HG03460 (cell line): ENCODE data around the gene MITF.

ENCODE experiments used
- ATAC-seq: cut with Tn5 transposase; IDR thresholded peaks from one replicate; pipeline ENCODE4 v1.9.1; 2021; ENCODE audit not compliant: unreplicated experiment

MITF gene

DNA sequence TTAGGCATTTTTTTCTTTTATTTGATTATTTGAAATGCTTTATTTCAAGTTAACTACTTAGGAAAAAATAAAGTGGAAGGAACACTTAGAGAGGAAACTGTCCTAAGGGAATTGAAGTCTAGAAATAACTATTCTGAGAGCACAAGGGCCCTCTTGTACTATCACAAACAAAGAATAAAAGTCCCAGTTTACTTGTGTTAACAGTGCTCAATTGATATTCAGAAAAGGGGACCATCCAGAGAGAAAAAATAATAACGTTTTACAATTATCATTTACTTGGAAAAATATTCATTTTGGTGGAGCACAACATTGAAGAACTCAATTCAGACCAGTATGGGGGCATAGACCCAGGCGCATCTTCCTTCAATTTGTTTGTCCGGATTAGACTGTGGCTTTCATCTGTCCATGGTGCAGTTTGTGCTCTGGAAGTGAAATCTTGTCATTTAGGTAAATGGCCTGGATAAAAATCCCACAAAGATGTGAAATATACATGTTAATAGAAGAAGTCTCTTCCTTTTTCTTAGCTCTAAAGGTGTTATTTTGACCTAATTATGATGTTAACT, 205.7 kb downstream of the MITF start:
- ATAC-seq: no peak

DNA sequence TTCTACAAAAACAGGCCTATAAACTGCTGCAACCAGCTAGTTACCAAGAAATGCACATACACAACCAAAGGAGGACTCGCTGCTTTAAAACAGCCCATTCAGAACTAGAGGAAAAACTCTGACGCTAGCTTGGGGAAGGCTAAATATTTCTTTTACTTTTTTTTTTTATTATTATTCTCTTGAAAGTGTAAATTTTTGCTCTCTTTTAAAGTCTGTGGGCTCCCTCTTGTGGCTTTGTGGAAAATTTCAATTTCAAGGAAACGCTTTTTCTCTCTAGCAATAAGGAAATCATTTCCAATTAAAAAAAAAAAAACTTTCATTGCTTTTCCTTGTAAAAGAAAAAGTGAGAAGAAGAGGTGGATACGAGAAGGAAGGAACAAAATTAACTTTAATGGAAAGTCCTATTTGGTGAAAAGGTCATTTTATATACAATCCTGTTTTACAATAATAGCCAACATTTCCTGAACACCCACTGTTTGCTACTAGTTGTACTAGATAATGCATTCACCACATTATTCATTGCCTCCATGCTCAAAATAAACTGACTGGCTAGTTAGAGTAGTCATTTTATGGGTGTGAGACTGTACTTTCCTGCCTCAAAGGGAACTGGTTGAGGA, 209.1 kb downstream of the MITF start:
- ATAC-seq: no peak

DNA sequence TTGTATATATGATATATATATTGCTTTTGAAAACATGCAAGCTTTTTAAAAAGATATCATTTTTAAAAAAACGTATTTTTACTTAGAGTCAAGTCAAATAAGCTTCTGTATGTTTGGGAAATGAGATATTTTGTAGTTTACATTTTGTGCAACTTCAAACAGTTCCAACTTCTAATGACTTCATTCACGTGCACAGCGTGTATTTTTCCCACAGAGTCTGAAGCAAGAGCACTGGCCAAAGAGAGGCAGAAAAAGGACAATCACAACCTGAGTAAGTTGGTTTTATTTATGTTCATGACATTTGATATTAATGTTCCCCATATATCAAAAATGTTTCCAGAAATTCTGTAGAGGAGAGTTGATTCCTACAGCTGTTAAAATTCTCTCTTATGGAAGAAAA, 212.4 kb downstream of the MITF start:
- no peak for ATAC-seq

DNA sequence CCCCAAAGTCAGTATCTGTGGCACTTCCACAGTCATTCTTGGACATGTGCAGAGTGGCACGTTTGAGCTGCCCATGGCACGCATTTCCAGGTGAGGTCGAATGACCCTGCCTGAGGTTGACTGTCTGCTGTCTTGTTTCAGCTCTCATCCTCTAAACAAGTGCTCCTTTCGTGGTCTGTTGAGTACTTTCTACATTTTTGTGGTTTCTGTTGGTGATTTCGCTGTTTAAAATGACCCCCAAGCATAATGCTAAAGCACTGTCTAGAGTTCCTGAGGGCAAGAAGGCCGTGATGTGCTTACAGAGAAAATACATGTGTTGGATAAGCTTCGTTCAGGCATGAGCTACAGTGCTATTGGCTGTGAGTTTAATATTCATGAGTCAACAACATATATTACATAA, 220.3 kb downstream of the MITF start:
- no peak for ATAC-seq

DNA sequence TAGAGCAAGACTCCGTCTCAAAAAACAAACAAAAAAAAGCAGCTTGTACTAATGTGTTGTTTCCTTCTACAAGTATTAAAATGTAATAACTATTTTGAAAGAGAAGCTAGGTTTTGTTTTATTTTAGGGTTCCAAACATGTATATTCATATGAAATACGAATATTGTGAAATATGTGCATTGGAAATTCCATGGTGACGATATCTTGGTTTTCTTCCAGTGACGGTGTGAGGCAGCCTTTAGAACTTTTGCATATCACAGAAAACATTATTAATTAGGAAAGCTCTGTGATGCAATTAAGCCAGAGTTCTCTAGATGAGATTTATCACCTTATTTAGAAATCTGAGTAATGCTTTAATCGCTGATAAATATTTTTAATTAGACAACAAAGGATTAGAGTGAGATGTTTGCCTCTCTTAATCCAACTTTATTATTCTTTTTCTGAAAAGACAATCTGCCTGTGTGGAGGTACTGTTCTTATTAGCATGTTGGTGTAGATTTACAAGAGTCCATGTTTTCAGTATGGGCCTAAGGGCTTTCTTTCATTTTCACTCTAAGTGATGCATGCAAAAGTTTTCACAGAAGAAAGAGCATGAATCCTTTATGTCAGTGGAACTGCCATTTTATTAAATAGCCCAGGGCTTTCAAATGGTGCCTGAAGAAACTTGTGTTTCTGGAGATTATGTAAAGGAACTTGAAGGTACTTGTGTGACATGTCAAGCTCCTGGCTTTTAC, 222.6 kb downstream of the MITF start:
- ATAC-seq: no peak

DNA sequence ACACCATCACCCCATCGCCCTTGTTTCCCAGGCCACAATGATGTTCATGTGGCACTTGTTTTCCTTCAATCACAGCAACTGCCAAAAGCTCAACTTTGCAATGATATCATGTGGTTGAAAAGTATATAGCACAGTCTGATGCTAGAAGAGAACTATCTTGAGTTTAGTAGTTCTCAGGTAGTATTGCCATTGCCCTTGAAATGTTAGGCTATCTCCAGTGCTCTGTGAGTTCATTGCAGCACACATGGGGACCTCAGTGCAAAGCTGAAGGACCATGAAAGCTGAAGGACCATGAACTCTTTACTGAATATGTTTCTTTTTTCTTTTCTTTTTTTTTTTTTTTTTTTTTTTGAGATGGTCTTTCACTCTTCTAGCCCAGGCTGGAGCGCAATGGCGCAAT, 224.4 kb downstream of the MITF start:
- ATAC-seq: no peak

DNA sequence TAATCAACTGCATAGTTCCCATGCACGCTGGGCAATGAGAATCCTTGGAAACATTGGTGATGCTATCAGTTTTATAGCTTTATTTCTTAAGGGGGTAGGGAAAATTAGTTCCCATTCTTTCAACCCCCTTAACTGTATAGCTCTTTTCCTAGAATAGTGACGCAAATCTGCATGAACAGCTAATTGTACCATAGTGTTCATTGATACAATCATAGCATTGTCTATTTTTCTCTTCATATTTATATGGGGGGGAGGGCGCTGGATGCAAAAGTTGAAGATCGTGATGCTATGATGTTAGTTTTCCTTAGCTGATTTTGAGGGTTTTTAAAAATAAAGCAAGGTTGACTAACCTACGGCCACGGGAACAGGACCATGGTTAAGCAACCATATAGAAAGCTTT, 227.9 kb downstream of the MITF start:
- no peak for ATAC-seq

DNA sequence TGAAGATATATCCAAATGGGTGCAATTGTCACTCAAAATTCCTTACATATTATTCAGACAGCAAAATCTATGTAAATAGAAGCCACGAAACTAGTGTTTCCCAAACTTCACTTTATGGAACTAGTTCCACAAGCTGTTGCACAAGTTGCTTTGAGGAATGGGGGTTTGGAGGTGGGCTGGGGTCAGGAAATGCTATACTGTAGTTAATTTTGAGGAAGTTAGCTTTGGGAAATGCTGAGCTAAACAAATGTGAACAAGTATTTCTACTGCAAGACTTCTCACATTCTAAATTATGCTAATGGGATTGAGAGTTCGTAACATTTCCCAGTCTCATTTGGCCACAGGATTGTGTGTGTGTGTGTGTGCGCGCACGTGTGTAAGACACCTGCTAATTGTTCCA, 231.6 kb downstream of the MITF start:
- no peak for ATAC-seq

DNA sequence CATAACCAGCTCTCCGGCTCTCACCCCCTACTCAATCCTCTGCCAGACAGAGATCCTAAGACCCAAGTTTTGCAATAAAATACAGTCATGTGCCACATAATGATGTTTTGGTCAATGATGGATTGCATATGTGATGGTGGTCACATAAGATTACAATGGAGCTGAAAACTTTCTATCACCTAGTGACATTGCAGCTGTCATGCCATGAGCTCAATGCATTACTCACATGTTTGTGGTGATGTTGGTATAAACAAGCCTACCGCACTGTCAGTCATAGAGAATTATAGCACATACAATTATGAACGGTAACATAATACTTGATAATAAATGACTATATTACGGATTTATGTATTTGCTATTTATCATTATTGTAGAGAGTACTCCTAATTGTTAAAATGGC, 233.4 kb downstream of the MITF start:
- no peak for ATAC-seq

DNA sequence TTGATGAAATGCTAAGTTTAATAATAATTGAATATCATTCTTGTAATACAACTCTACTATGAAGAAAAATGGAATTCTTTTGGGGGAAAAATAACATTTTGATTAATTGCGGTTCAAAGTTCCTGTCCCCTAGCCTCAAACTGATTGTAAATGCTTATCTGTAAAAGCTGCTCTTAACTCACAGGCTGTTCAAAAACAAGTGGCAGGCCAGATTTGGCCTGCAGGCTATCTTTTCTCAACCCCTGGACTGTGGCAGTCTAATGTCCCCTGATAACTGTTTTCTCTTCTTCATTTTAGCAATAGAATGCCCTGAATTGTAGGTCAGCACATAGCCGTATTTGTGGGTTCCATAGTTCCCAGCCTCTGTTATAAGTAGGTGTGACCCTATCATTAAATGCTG, 236.8 kb downstream of the MITF start:
- ATAC-seq: no peak

DNA sequence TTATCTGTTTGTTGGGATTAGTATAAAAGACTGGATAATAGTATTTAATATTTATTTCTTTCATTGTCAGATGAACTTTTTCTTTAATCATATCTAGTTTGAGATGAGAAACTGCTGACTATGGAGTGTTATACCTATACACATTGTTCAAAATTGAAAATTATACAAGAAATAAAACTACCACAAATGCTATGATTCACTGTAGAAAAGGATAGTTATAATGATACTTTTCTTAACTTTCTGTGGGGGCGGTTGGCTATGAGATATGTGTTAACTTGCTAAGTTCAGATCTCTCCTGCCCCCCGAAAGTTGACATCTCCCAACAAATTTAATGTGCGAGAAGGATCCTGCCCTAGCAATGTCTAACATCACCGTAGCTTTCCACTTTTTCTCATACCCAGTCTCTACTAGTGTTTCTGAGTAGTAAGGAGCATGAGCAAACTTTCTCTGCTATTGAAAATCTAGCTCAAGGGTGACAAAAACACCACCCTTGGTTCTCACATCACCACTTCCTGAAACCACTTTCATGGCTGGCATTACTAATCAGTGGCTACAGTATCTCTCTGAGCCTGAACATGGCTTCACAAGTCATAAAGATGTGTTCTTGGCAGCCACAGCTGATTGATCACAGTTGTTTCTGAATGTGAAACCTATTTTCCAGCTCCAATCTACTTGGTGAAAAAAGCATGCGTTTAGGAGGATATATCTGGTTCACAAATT, 244.4 kb downstream of the MITF start:
- no peak for ATAC-seq

DNA sequence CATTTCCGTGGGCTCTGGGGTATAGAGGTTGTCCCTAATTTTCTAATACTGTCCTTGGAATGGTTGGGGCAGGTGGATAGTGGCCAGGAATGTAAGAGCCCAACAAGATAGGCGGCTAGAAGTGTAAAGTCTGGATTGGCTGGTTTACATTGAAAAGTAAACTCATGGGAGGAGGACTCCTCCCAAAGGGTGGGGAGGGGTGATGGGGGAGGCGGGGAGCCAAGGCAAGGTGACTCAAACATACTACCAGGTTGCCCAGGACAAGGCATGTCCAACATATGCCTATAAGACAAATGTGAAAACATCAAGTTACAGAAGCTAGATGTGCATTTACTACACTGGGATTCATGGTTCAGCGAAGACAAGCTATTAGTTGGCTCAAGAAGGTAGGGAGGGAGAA, 246.0 kb downstream of the MITF start:
- no peak for ATAC-seq

DNA sequence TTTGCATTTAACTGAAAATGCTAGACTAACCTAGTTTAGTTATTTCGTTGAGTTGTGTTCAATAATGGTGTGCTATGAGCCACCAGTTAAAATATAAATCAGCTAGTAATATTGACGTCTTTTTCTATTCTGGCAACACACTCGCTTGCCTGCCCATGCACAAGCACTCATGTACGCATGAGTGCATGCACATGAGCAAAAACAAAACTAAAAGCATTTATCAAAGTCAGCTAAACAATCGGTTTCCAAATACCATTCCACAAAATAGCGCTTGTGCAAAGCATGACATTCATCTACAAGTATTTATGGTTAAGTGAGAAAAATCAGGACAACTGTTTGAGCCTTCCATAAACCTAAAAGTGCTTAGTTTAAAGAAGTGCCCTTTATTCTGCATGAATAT, 247.2 kb downstream of the MITF start:
- no peak for ATAC-seq

DNA sequence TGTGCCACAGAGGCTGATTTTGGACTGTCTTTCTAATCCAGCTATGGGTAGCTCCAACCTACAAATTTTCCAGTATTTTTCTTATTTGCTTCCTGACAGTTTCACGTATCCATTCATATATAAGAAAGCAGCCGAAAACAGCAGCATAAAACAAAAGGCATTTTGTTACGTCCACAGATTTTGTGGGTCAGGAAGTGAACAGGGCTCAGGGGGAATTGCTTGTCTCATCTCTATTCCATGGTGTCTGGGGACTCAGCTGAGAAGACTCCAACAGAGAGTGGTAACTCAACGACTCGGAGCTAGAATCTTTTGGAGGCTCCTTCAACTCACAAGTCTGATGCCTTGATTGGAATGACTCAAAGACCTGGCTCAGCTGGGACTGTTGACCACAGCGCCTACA, 248.6 kb downstream of the MITF start:
- ATAC-seq: no peak

DNA sequence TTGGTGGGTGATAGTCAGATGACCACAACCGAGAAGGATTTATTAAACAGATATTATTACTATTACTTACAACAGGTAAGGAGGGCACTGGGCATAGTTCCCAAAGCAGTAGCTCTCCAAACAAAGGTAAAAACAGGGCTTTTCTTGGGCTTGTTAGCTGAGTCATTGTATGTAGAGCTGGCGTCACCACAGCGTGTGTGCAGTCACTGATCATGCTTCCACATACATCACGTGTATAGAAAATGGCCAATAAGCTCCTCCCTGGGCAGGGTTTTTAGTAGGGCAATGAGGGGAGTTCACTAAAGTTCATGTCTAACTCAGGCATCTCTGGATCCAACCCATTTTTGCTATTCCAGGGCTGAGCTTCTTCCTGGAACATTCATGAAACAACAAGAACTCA, 254.5 kb downstream of the MITF start:
- ATAC-seq: no peak

DNA sequence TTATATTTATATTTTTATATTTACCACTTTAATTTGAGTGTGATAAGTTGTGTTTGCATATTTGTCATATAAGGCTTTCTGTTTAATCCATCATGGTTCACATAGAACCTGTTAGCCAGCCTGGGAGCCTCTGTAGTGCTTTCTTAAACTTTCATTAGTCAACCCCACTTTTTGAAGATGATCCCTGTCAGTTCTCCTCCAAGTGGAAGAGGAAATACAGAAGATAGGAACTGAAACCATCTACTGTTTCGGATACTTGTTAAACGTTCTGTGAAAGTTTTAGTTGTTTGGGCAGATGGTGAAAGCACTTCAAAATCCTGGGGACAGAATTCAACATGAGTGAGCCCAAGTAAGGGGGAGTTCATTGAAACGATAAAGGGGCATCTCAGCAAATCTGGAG, 255.7 kb downstream of the MITF start:
- no peak for ATAC-seq

DNA sequence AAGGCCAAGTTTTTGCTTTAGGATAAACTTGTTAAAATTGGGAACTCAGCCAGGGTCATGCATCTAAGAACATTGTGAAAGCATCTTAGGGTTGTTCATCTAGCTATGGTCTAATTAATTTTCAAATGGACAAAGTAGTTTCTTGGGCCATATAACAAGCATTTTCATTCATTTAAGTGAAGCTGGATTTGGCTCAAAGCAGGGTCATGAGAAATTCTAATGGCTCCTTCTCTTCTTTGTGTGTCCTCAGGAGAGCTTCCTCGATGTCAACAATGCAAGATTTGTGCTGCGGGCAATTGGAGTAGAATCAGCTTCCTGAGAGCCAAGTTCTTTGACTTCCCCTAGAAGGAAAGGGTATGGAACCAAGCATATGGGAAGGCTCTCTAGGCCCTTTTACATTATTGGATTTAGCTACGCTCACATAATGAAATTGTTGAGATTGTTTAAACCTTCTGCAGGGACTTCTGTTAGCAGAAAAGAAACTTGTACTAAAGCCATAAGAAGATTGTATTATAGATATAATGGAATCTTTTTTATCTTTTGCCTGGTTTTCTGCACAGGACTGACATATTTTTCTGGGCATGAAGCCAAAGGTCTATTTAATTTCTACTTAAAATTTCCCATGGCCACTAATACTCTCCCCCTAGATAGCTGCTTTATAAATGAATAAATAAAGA, 258.5 kb downstream of the MITF start:
- no peak for ATAC-seq

DNA sequence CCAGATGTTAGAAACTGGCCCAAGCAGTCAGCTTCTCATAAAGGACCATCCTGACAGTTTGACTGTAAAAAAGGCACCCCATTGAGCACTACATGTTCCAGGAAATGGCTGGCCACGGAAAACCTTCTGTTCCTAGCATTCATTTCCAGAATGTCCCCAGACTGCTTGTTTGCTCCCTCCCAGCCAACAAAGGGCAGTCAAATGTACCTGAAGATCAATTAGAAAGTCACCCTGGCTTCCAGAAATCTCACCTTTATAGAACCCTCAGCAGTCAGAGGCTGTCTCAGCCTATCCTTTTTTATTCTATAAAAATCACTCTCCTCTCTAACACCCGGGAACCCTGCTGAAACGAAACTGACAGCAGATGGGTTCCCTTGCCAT, 259.5 kb downstream of the MITF start:
- no peak for ATAC-seq

DNA sequence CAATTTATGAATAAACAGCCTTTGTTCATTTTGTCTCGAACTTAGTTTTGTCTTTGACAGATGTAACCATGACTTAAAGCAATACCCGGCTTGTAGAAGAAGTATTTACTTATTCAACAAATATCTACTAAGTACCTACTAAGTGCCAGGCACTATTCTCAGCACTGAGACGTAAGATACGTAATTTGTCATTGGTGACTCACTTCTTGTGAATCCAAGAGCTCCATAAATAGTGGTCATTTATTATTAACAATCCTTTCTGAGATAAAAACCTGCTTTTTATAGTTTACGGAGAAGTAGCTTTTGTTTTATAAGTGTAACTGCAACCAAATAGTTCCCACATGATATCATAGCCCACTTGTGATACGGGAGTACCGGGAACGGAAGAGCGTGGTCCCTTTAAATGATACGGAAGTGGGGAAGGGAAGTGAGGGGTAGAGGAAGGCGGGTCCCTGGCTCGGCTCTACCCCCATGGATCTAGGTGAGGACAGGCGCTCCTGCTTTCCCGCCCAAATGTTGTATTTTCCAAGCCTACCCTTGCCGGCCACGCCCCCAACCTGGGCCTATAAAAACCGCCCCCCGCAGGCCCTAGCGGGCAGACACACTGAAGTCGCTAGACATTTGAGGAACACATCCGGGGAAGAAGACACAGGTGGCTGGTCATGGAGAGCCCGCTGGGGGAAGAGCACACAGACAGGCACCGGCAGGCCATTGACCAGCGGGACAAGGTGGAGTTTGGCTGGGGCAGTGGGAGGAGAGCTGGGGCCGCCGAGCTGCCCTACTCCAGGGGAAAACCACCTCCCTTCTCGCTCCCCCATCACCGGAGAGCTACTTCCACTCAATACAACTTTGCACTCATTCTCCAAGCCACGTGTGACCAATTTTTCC, 260.1 kb downstream of the MITF start, which contains the start of gene SAMMSON:
Gene SAMMSON (plus strand): TSS at position 594 of the 888 bp plus-strand sequence.
- no peak for ATAC-seq

DNA sequence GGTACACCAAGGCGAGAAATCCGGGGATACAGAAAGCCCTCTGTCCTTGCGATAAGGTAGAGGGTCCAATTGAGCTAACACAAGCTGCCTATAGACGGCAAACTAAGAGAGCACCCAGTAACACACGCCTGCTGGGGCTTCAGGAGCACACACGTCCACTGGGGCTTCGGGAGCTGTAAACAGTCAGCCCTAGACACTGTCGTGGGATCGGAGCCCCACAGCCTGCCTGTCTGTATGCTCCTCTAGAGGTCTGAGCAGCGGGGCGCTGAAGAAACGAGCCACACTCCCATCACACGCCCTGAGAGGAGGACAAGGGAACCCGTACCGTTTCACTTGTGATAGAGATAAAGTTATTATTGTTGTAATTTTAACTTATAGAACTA, 260.8 kb downstream of the MITF start:
- no peak for ATAC-seq
